Activated CD4-positive, alpha-beta T cell treated with anti-CD3 and anti-CD28 coated beads for 48 hours (primary cell): Measurements from ENCODE around the gene ARHGEF28.

ENCODE experiments used
- DNase-seq: peaks from one replicate; pipeline ENCODE4 v3.0.0-alpha.2; 2020

Gene ARHGEF28

DNA sequence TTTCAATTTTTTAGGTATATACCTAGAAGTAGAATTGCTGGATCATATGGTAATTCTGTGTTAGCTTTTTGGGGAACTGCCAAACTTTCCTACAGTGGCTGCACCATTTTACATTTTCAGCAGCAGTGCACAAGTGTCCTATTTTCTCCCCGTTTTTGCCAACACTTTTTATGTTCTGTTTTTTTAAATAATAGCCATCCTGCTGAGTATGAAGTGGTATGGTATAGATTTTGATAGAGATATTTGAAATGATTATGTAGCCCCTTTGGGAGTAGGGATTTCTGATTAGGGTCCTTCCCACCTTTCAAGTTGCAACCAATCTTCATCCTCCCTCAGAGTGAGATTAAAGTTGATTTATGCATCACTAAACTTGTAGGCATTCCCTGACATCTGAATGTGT lies 76.5 kb downstream of the ARHGEF28 start:
- no peak for DNase-seq

GRCh38 chr5:73702951-73703350 lies 77.0 kb downstream of the ARHGEF28 start:
- DNase-seq = no peak

- DNase-seq = no peak
These were observed 79.4 kb downstream of the ARHGEF28 start for GRCh38 chr5:73705364-73705763.

- no peak for DNase-seq
These were observed 81.0 kb downstream of the ARHGEF28 start for GRCh38 chr5:73706963-73707362.

DNA sequence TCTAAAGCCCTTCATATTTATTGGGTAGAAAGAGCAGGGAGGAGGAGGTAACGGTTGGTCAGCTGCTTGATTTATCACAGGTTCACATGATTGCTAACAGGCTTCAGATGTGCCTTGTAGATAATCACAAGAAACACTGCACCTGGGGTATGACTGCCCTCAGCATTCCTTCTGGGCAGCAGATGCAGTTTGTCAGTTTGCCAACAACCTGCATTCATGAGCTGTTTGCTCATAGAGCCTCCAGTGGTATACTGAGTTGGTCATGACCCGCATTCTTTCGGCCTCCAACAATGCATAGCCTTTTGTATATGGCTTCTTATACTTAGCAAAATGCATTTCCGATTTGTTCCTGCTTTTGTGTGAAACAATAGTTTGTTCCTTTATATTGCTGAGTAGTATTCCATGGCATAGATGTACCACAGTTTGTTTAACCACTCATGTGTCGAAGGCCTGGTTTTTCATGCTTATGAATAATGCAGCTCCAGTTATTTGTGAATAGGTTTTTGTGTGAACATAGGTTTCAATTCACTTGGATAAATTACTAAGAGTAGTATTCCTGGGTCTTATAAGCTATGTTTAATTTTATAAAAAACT lies 83.6 kb downstream of the ARHGEF28 start:
- DNase-seq = no peak

- DNase-seq = no peak
These were observed 90.3 kb downstream of the ARHGEF28 start for GRCh38 chr5:73716284-73716808.

- no peak for DNase-seq
These were observed 92.8 kb downstream of the ARHGEF28 start for GRCh38 chr5:73718762-73719161.

- DNase-seq = no peak
These were observed 93.6 kb downstream of the ARHGEF28 start for GRCh38 chr5:73719632-73720031.

DNA sequence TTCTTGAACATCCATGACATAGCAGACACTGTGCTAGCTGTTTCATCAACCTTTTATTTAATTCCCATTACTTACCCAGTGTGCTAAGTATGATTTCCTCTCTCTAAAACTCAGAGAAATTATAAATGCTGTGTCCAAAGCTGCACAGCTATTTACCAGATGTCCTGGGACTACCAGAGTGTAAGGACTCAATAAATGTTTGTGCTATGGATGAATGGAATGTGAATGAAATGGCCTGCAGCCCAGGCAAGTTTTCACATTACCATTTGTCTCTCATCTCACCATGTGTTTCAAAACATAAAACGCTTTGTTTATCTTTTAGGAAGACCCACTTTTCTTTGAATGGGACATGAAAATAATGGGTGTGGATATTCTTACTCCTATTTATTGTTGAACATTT lies 96.2 kb downstream of the ARHGEF28 start:
- no peak for DNase-seq

GRCh38 chr5:73726071-73726470 lies 100.1 kb downstream of the ARHGEF28 start:
- no peak for DNase-seq

DNA sequence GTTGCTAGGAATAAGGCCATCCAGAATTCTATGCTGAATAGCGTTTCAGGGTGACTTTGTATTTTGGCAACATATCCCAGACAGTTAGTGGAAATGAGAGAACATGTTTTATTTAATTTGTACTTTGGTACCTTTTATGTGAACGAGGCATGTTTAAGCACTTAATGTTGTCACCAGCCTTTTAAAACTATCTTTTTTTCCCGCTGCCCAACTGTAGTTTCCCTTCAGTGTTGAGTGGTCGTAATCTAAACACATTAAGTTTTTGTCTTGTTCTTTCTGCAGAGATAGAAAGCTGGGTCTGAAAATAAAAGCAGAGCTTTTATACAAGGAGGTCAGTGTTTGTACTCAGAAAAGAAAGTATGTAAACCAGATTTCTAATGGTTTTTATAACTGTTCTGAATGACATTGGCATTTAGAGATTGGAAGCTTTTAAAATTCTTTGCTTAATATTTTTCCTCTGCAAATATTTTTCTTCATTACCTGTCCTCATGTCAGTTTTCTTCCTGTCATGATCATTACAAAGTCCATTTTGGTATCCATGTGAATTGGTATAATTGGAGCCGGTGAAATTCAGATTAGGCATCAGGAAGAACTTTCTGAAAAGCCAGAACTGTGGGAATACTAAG lies 100.7 kb downstream of the ARHGEF28 start:
- no peak for DNase-seq

- no peak for DNase-seq
These were observed 101.5 kb downstream of the ARHGEF28 start for GRCh38 chr5:73727470-73727869.

DNA sequence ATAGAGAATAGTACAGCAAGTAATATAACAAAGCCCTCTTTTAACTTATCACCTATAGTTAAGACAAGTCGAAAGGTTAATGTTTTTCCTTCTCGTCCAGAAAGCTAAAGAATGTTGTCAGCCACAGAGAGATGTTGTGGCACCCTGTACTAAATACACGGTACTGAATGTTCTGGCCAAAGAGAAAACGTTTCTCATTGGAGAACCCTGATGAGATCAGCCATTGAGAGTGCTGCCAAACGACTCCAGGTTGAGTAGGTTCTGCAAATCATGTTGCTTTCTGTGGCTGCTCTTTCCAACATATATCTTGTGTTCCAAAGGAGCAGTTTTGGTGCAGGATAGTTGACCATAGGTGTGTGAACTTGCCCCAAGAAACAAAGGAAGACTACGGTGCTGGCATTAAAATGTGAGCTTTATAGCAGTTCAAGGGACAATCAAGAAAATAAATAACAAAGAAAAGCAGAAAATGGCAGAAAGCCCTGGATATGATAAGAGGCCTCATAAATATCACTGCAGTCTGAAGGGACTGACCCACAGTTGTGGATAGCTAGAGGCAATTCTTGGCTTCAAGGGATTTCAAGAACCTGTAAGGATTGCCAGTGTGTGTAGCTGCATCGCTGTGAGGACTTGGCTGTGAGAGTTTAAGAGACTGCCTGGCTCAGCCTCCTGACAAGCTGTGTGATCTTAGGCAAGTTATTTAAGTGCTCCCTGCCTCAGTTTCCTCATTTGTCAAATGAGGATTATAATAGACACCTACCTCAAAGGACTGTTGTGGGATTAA lies 102.7 kb downstream of the ARHGEF28 start:
- DNase-seq = no peak

DNA sequence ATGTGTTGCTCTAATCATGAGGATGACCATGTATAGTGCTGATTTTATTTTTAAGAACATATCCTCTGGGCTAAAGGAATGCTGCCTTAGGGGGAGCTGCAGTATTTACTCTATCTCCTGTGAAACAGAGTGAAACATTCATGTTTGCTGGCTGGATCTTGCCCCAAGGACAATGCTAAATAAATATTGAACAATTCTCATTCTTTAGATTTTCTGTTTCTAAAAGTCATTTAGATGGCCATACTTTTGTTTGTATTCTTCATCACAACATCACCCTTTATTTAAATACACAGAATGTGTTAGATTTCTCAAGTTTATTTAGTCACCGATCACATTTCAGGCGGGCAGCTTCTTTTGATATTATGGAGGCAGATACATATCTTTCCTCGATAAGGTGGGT lies 103.3 kb downstream of the ARHGEF28 start:
- DNase-seq = no peak

GRCh38 chr5:73732045-73732444 lies 106.0 kb downstream of the ARHGEF28 start:
- DNase-seq = no peak

DNA sequence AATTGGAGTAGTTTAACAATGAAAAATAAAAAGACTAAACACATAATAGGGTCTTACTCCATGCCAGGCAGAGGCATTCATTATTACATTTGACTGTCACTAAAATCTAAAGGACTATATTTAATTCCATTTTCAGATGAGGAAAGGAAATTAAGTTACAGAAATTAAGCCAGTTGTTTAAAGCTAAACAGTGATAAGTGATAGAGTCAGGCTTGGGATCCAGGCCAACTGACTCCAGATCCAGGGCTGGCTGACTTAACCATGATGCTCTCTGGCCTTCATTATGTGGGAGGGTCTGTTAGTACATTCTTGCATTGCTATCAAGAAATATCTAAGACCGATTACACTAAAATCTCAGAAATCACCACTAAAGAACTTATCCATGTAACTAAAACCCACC lies 107.2 kb downstream of the ARHGEF28 start:
- DNase-seq = no peak

- DNase-seq = no peak
These were observed 109.2 kb downstream of the ARHGEF28 start for GRCh38 chr5:73735032-73735734.

DNA sequence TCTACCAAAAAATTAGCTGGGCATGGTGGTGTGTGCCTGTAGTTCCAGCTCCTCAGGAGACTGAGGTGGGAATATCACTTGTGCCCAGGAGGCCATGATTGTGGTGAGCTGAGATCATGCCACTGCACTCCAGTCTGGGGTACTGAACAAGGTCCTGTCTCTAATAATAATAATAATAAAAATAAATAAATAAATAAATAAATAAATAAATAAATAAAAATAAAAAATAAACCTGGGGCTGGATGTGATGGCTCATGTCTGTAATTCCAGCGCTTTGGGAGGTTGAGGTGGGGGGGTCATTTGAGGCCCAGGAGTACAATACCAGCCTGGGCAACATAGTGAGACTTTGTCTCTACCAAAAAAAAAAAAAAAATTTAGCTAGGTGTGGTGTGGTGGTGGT lies 113.7 kb downstream of the ARHGEF28 start:
- no peak for DNase-seq

GRCh38 chr5:73740274-73740790 lies 114.3 kb downstream of the ARHGEF28 start:
- DNase-seq = no peak

DNA sequence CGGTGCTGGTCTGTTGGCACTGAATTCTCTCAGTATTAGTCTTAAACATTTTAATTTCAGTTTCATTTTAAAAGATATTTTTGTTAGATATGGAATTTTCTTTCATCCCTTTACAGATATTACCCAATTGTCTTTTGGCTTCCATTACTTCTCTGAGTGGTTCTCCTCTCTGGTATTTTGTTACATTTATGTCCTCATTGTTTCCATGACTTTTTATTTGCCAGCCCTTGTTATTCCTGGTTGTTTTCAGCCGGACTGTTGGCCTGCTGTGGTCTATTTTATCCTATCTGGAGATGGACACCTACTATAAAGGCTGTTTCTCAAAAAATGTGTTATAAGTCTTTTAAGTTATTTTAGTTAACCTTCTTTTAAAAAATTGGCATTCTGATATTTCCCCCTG lies 117.2 kb downstream of the ARHGEF28 start:
- no peak for DNase-seq

- DNase-seq = no peak
These were observed 119.8 kb downstream of the ARHGEF28 start for GRCh38 chr5:73745836-73746235.

DNA sequence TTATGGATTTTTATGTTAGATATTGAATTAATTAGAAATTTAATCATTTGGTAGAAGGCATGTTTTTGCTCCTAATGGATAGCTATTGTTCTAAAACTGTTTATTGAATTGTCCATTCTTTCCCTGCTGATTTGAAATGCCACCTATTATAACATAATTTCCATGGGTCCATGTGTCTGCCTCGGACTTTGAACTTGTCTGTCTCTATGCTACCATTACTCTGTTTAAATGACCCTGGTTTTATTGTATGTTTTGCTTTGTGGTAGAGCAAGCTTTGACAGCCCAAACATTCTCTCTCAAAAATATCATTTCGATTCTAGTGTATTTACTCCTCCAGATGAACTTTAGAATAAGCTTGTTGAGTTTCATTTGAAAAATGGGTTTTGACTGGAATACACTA lies 120.6 kb downstream of the ARHGEF28 start:
- no peak for DNase-seq

DNA sequence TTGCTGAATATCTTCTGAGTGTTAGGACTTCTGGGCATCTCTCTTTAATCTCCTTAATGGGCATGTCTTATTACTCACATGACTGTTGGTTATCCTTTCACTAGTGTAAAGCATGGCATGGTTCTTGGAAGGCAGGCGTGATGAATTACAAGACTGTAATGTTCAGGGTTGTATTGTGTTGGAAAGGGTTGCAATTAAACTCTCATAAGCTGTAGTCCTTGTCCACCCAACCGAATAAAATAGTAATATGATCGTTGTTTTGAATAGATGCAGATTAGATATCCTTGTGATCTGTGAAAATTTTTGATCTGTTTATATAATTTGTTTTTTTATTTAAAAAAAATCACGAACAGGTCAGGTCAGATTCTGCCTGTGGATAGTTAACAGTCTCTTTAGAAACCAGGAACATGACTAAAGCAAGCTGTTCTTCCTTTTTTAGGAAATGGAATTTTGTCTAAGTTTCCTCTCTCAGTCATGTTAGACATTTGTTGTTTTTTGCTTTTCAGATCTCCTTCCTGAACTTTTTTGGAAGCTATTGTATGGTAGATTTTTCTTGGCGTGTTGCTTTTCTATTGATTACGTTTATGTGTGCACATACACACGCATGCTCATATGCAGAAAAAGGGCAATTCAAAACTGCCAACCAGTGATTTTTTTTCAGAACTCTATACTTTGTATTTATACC lies 121.8 kb downstream of the ARHGEF28 start:
- no peak for DNase-seq
